Measurements from ENCODE around the gene HCST.
A peak's percentile ranks its signal among the peaks of the same experiment; 100 is the strongest.
"Not testable (repeated sequence)": the region's sequence is repeated elsewhere in the genome, so short reads cannot be mapped to it uniquely, and the experiment has no call there.

The HCST gene

DNA sequence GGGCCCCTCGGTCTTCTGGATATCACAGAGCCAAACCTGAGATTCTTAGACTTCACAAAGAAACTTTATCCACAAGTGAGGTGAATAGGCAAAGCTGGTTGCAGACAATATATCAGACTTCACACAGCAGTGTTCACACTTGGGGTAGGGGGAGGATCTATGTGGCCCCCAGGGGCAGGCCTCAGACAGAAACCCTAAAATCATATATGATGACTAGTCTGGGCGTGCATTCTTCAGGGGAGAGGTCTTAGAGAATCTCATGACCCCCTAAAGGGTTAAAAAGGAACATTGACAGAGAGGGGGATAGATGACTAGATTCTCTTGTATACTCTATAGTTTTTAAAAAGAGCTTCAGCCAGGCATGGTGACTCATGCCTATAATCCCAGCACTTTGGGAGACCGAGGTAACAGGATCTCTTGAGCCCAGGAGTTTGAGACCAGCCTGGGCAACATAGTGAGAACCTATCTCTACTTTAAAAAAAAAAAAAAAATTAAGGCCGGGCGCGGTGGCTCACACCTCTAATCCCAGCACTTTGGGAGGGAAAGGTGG is 2.9 kb downstream of the HCST start:
- no peak for DNase-seq

DNA sequence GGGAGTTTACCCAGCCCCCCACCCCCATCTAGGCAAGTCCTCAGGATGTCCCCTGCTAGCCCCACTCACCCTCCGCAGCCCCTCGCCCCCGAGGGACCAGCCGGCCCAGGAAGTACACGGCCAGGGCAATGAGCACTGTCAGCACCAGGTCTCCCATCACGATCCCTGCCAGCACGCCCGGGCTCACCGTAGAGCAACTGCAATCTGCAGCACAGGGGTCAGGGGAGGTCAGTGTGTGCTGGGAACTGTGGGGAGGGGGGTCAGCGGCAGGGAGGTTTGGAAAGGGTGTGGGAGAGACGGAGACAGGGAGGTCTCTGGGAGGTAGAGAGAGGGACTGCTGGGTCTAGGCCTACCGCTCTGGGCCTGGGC is 5.0 kb downstream of the HCST start:
- no peak for DNase-seq

DNA sequence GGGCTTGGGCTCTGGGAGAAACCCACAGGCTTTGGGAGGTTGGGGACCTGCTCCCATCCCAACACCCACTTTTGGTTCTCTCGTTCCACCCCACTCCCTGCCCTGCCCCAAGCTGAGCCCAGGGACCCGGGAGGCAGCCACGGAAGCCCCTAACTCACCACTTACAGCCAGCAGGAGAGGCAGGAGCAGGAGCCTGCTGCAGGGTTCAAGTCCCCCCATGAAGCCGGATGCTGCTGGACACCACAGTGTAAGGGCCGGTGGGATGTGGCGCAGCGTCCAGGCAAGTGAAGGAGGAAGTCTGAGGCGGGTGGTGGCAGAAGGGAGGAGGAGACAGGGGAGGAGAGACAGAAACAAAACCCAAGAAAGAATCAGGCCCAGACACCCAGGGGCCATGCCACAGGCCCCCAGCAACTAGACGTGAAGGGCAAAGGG is 5.7 kb downstream of the HCST start, which contains the start of gene TYROBP:
TYROBP (minus strand) TSS at position 286 of the 432 bp plus-strand sequence; CDS start at position 219, 67 bp downstream.
- no peak for DNase-seq

DNA sequence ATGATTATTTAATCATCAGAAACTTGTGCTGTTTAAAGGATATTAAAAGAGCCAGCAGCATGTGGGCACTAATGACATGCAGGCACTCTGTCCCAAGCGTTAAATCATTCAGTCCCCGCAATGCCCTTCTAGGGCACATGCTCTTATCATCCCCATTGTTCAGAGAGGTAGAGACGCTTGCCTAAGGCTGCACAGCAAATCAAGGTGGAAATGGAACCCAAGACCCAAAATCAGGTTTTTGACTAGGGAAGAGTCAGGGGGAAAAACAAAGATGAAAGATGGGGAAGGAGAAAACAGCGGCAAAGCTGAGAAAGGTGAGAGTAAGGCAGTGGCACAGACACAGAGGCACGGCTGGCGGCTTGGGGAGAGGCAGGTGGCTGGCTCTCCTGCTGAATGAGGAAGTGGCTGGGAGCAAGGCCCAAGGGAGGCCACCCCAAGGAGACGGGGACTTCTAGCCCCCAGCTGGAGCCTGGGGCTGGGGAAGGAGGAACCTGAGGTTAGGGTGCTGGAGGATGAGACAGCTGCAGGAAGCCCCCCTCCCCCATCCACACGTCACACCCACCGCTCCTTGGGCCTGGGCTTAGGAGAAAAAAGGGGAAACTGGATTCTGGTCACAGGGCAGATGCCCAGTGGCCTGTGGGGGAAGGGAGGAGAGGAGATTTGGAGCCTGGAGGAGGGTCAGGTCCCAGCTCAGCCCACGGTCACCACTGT is 6.8 kb downstream of the HCST start:
- no peak for DNase-seq

DNA sequence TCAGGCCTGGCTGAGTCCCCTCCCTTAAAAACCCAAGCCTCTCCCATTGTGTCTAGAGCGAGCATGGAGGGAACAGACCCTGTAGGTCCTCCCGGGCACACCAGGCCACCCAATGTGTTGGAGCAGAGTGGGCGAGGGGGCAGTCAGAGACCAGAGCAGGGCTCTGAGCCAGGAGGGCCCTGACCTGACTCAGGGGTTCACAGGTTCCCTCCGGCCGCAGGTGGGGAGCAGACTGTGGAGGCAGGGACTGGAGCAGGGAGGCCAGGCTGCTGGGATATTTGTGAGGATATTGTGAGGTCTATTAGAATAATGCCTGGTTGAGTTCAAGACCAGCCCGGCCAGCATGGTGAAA is 7.3 kb downstream of the HCST start:
- no peak for DNase-seq

DNA sequence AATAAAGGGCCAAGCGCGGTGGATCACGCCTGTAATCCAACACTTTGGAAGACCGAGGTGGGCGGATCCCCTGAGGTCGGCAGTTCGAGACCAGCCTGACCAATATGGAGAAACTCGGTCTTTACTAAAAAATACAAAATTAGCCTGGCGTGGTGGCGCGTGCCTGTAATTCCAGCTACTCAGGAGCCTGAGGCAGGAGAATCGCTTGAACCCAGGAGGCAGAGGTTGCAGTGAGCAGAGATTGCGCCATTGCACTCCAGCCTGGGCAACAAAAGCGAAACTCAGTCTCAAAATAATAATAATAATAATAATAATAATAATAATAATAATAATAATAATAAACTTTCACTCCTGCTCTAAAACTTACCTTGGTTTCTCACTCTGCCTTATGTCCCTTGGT is 8.0 kb downstream of the HCST start:
- not testable (repeated sequence) for DNase-seq

DNA sequence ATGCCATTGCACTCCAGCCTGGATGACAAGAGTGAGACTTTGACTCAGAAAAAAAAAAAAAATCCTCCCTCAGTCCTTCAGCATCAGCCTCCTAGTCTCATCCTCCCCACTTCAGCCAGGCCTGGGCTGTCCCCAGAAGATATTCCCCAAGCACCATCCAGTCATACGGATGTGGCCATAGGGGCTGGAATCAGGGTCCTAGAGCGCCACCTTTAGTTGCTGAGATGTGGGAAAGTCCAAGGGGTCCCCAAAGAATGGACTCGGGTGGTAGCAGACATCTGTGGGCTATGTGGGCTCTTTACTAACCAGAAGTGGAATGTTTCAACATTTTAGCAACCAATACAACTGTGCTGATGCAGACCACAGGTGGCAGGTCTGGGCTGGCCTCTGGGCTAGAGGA is 8.8 kb downstream of the HCST start:
- DNase-seq, result no peak

DNA sequence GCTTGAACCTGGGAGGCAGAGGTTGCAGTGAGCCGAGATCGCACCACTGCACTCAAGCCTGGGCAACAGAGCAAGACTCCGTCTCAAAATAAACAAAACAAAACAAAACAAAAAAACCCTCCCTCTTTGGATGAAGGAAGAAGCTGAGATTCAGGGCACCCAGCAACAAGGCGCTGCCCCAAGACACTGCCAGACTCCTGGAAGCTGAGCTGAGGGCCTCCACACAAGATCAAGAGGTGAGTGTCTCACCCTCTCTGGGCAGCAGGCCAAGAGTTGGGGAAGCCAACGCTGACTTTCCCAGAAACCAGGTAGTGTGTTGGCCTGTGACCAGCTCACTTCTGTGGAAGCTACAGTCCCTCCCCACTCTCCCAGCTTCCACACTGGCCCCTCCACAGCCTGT is 9.5 kb downstream of the HCST start:
- DNase-seq, result no peak

DNA sequence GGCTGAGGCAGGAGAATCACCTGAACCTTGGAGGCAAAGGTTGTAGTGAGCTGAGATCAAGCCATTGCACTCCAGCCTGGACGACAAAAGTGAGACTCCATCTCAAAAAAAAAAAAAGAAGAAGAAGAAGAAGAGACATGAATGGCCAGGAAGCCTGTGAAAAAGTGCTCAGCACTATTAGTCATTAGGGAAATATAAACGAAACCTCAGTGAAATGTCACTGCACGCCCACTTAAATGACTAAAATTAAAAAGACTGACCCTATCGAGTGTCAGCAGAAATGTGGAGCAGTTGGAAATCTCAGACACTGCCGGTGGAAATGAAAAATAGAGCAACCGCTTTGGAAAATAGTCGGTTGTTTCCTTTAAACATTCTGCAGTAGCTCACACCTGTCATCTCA is 11.3 kb downstream of the HCST start:
- no peak for DNase-seq

DNA sequence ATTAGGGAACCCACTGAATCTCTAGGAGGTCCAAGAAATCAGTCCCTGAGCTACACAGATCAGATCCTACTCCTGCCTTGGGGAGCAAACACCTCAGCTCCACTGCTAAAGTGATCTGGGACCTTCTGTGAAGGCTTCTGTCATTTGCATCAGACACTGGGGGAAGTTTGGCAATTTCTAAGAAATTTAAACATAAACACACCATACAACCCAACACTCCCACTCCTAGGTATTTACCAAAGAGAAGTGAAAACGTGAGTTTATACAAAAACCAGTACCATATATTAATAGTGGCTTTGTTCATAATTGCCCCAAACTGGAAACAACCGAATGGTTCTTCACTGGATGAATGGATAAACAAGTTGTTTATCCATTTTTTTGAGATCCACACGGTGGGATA is 13.1 kb downstream of the HCST start:
- no peak for DNase-seq

DNA sequence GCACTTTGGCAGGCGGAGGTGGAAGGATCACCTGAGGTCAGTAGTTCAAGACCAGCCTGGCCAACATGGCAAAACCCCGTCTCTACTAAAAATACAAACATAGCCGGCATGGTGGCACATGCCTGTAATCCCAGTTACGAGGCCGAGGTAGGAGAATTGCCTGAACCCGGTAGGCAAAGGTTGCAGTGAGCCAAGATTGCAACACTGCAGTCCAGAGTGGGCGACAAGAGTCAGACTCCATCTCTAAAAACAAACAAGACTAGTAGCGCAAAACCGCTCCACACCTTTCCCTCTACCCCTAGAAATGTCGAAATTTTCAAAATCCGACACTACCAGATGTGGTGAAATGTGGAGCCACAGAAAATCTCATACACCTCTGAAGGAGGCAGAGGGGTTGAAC is 17.0 kb downstream of the HCST start:
- no peak for DNase-seq

DNA sequence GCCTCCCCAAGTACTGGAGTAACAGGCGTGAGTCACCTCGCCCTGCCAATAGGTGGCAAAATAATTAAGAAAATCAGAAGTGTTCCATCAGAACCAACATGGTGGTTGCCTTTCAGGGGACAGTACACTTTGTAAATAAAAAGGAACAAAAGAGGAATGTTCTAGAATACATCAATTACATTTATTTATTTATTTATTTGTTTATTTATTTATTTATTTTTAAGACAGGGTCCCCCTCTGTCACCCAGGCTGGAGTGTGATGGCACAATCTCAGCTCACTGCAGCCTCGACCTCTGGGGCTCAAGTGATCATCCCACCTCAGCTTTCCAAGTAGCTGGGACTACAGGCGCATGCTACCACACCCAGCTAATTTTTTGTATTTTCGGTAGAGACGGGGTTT is 18.7 kb downstream of the HCST start:
- no peak for DNase-seq

DNA sequence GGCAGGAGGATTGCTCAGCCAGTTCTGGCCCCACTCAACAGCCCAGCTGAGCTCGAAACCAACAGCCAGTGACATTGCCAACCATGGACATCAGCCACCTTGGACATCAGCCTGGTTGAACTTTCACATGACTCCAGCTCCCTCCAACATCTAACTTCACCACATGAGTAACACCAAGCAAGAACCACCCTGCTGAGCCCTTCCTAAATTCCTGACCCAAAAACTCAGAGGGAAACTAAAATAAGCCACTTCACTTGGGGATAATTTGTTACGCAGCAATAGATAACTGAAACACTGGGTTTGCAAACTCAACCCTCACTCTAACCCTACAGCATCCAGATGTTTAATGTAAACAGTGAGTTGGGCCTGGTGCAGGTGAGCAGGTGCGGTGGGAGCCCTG is 23.2 kb downstream of the HCST start:
- no peak for DNase-seq

DNA sequence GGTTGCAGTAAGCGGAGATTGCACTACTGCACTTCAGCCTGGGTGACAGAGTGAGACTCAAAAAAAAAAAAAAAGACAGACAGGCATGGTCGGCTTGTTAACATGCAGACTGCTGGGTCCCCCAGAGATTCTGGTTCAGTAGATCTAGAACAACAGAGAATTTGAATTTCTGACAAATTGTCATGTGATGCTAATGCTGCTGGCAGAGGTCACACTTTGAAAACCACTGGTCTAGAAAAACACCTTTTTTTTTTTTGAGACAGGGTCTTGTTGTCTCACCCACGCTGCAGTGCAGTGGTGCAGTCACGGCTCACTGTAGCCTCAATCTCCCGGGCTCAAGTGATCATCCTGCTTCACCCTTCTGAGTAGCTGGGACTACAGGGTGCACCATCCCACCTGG is 26.2 kb downstream of the HCST start:
- no peak for DNase-seq

DNA sequence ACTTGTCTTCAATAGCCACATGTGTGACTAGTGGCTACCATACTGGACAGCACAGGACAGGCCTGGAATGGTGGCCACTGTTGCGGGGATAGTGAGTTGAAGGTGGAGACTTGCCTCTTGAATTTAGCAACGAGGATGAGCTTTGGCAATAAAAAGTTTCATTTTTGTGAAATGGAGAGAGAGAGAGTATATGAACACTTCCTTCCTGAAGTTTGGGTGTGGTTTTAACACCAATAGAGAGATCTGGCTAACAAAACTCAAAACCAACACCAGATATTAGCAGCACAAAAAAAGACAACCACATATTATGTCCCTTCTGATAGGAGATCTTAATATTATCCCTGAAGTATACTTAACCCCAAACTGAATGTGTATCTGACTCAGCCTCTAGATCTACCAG is 27.5 kb downstream of the HCST start:
- no peak for DNase-seq

DNA sequence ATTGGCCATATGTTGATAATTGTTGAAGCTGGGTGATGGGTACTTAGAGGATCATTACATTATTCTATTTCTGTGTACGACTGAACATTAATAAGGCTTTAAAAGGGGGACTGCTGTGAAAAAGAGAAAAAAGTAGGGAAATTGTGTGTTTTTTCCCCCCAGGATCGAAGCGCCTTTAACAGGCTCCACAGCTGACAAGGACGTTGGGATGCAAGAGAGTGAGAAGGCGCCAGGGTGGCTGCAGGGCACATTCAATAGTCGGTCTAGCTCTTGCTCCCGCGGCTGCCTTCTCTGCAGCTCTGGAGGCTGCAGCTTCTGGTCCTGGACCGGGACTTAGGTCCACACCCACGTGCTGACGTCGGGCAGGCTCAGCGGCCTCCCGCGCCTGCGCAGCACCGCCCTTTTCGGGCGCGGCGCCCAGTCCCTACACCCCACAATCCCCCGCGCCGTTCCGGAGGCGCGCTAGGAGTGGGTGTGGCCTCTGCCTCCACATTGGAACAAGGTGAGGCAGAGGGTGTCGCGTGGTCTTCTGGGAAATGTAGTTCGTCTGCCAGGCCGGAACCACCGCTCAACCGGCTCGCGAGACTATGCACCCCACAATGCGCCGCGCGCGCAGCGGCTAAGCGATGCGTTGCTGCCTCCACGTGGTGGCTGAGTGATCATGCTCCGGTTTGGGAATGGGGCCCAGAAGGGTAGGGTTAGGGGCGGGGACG is 29.0 kb downstream of the HCST start:
- DNase-seq, result peak; percentile 99

DNA sequence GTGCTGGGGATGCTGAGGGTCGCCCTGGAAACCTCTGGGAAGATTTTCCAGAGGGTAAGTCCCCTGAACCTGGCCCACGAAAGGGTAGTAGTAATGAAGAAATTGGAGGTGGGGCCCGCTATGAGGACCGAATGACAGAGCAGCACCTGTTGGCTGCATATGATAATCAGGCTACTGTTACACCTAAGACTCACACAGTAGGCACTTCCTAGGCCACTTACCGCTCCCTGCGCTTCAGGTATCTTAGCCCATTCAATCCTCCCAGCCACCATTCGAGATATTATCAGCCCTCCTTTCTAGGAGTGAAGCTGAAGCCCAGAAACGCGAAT is 29.5 kb downstream of the HCST start:
- DNase-seq, result no peak

DNA sequence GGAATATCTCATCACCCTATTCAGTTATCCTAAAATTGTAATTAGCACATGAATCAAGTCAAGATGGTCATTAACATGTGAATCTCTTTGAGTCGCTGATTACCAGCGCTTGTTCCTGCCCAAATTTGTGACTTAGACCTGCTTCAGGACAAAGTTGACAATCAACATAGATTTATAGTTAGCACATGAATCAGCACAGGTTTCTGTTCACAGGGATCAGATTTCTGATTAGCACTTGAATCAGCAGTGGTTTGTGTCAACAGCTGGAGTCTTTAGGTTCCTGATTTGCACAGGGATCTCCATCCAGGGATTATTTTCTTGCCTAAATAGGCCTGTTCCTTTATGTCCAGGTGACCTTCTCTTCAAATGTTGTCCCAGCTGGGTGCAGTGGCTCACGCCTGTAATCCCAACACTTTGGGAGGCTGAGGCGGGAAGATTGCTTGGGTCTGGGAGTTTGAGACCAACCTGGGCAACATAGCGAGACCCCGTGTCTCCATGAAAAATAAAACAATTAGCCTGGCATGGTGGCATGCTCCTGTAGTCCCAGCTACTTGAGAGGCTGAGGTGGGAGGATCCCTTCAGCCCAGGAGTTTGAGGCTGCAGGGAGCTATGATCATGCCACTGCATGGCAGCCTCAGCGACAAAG is 30.1 kb downstream of the HCST start:
- no peak for DNase-seq

DNA sequence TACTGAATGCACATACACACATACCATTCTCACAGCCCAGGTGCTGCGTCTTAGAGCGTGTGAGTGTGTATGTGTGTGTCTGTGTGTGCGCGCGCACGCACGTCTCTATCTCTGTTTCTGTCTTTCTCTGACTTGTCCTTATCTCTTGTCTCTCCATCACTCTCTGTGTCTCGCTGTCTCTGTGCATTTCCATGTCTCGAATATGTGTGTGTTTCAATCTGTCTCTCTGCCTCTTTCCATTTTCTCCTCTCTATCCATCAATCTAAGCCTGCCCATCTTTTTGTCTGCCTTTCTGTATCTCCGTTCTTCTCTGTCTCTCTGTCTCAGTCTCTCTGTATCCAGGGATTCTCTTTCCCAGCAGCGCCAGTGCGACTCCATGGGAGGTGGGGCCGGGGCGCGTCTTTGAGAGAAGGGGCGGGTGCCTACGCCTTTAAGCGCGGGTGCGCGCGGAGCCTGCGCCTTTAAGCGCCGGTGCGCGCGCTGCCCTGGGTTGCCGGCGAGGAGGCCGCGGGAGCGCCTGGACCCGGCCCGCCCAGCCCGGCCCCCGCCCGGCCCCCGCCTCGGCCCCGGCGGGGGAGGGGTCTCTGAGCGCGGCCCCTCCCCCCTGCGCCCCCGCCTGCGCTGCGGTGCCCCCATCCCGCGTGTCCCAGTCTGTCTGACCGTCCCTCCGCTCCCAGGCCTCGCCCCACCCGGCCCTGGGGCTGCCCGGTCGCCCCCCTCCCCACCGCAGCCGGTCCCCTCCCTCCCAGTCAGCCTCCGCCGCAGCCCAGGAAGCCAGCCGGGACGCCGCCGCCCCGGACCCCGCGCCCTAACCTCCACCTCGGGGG is 33.8 kb downstream of the HCST start, which contains the start of gene LRFN3:
LRFN3 (plus strand) TSS at position 464 of the 827 bp plus-strand sequence. CDS start 3,052 bp downstream, outside the sequence.
- no peak for DNase-seq

DNA sequence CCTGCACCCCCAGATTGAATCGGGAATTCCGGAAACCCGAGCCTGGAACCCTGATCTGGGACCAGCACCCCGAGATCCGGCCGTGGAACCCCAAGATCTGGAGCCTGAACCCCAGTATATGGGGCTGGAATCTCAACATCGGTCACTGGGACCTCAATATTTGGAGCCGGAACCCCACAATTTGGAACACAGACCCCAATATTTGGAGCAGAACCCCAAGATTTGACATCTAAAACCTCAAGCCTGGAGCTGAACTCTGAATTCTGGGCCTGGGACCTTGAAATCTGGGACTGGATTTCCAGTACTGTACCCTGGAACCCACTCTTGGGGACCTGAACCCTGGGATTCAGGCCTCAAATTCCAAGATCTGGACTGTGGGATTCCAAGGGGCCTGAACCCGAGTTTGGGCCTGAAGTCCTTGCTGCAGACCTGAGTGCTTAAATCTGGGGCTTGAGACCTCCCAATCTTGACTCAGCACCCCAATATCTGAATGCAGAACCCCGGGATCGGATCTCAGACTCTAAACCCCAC is 34.5 kb downstream of the HCST start:
- no peak for DNase-seq

DNA sequence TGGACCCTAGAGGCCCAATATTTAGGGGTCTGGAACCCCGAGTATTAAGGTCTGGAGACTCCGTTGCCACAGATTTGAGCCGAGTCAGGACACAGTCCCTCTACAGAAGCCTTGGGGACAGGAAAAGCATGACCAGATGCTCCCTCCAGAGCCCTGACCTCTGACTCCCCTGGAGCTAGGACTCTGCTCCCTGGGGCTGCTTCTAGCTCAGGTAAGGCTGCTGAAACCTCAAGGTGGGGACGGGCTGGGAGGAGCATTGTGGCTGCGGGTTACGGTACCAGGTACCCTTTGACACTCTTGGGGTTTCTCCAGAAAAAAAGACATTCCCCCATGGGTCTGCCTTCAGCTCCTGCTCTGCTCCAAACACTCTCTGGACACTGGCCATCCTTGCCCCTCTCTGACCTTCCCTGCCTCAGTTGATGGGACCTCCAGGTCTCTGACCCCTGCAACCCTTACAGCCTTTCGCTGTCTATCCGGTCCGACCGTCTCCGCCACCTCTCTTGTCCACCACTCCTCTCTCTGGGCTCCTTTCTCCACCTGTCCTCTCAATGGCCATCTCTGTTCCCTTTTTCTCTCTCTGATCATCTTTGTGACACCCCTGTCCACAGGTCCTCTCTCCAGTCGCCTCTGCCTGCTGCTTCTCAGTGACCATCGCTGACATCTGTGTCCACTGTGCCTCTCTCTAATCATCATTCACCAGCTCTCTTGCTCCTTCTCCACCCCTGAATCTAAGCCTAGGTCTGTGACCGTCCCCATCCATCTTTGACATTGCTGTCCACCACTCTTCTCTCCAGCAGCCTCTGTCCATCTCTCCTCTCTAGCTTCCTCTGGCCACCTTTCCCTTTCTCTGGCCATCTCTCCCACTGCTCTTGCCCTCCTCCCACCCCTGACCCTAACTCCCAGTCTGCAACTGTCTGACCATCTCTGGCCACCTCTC is 35.3 kb downstream of the HCST start:
- no peak for DNase-seq
